Neural crest cell (in vitro differentiated cells): ENCODE data around the gene FOXJ2. TPM values are rescaled to one million over a fixed set of nuclear protein-coding genes. Genes with fewer than 3 reads are reported as not detected.
A peak's percentile ranks its signal among the peaks of the same experiment; 100 is the strongest.
"Not testable (repeated sequence)": the region's sequence is repeated elsewhere in the genome, so short reads cannot be mapped to it uniquely, and the experiment has no call there.

Experiments
- DNase-seq: peaks from one replicate; pipeline ENCODE4 v3.0.0; 2021; ENCODE audit warnings: low read depth, mixed read lengths, low spot score
- H3K27ac Mint-ChIP-seq: one replicate; pipeline ENCODE4 v1.8.0; 2021; ENCODE audit warnings: mild to moderate bottlenecking, mixed read lengths; ENCODE audit not compliant: unreplicated experiment
- H3K27me3 Mint-ChIP-seq: 2 replicates; pipeline ENCODE4 v1.8.0; 2021; ENCODE audit warnings: low read depth, mild to moderate bottlenecking, mixed read lengths
- H3K36me3 Mint-ChIP-seq: 2 replicates; pipeline ENCODE4 v1.8.0; 2021; ENCODE audit warnings: low read depth, mild to moderate bottlenecking, mixed read lengths
- H3K4me1 Mint-ChIP-seq: 2 replicates; pipeline ENCODE4 v1.8.0; 2021; ENCODE audit warnings: mixed read lengths
- H3K4me3 Mint-ChIP-seq: one replicate; pipeline ENCODE4 v1.8.0; 2021; ENCODE audit warnings: mild to moderate bottlenecking, mixed read lengths
- H3K9me3 Mint-ChIP-seq: 2 replicates; pipeline ENCODE4 v1.8.0; 2021; ENCODE audit warnings: mixed read lengths
- CTCF ChIP-seq: fragments of 200-600 bp; sonication (generic); conservative IDR thresholded peaks from 2 replicates; pipeline ENCODE4 v1.5.0; 2021; ENCODE audit warnings: antibody characterized with exemption, mild to moderate bottlenecking
- total RNA-seq: library from RNA; stranded (reverse); gene quantifications from 2 replicates; pipeline ENCODE4 v1.2.1, GENCODE V29; 2021

FOXJ2 gene
- total RNA-seq, 1 donor from 2014 or later: 14.1 TPM

GRCh38 chr12:8027856-8028255, 4.7 kb upstream of the FOXJ2 start:
- Mint-ChIP-seq H3K4me3 (peak overlapping the region; percentile 83), H3K27ac (no peak overlapping the region), H3K36me3 (no peaks in the 10 kb centered on the region), H3K9me3 (no peaks in the 10 kb centered on the region), H3K27me3 (peaks cover 2% of the 10 kb centered on the region), H3K4me1 (peaks cover 21% of the 10 kb centered on the region)
- DNase-seq: no peak
- TF ChIP-seq CTCF: no peak

GRCh38 chr12:8028267-8028666, 4.2 kb upstream of the FOXJ2 start:
- Mint-ChIP-seq H3K4me3 (peak overlapping the region; percentile 83), H3K36me3 (no peaks in the 10 kb centered on the region), H3K9me3 (no peaks in the 10 kb centered on the region), H3K27me3 (peaks cover 2% of the 10 kb centered on the region), H3K27ac (no peak overlapping the region), H3K4me1 (peaks cover 25% of the 10 kb centered on the region)
- no peak for TF ChIP-seq CTCF
- DNase-seq: no peak

GRCh38 chr12:8030189-8030588, 2.3 kb upstream of the FOXJ2 start:
- Mint-ChIP-seq H3K9me3 (no peaks in the 10 kb centered on the region), H3K27me3 (peaks cover 2% of the 10 kb centered on the region), H3K4me1 (peaks cover 43% of the 10 kb centered on the region), H3K4me3 (peak overlapping the region; percentile 27), H3K36me3 (no peaks in the 10 kb centered on the region), H3K27ac (no peak overlapping the region)
- DNase-seq: no peak
- TF ChIP-seq CTCF: no peak

GRCh38 chr12:8031017-8031416, 1.5 kb upstream of the FOXJ2 start:
- H3K4me3 Mint-ChIP-seq: peak overlapping the region; percentile 83
- H3K4me1 Mint-ChIP-seq: peaks cover 48% of the 10 kb centered on the region
- not testable (repeated sequence) for H3K36me3 Mint-ChIP-seq, H3K27me3 Mint-ChIP-seq, H3K27ac Mint-ChIP-seq, DNase-seq, H3K9me3 Mint-ChIP-seq

- TF ChIP-seq CTCF: no peak
- Mint-ChIP-seq H3K36me3 (no peaks in the 10 kb centered on the region), H3K27ac (no peak overlapping the region), H3K4me1 (peaks cover 45% of the 10 kb centered on the region), H3K4me3 (peak overlapping the region; percentile 79), H3K9me3 (no peaks in the 10 kb centered on the region), H3K27me3 (no peaks in the 10 kb centered on the region)
- no peak for DNase-seq
These were observed 659 bp upstream of the FOXJ2 start for GRCh38 chr12:8031872-8032241.

DNA sequence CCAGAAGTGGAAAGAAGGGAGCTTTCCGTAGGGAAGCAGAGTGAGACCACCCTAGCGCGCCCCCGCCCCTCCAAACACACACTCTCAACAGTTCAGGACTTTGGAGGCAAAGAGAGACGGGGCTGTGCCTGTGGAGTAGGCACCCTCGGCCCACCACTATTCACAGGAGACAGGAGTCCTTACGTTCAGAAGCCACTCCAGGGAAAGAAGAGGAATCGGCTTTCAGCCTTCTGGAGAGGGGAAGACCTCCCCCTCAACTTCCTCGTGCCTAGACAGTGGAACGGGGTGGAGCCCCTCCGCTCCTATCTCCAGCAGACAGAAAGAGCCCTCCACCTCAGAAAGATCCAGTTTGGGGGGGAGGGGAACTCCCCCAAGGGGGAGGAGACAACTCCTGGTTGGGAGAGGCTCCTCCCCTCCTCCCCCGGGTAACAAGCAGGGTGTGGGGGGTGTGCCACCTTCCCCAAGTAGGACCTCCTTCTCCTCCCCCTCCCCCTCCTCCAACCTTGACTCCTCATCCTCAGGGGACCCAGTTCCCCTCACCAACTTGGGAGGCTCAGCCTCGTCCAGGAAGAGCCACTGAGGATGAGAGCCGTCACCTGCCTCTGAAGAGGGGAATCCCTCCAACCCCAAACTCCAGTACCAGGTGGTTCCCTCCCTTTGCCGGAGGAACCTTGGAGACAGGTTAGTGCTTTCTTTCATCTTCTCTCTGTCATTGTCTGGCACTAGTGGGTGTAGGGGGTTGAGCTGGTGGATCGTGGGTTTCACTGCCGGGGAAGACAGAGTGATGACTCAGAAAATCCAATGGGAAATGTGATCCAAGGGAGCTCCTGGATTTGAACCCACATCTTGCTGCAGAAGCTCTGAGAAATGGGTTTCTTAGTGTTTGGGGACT, 883 bp downstream of the FOXJ2 start:
- DNase-seq: no peak
- TF ChIP-seq CTCF: peak; percentile 8
- no peaks in the 10 kb centered on the region for H3K36me3 Mint-ChIP-seq
- peak overlapping the region; percentile 31 for H3K27ac Mint-ChIP-seq
- H3K4me3 Mint-ChIP-seq: peak overlapping the region; percentile 94
- no peaks in the 10 kb centered on the region for H3K9me3 Mint-ChIP-seq
- H3K27me3 Mint-ChIP-seq: no peaks in the 10 kb centered on the region
- H3K4me1 Mint-ChIP-seq: peaks cover 53% of the 10 kb centered on the region
